Thyroid gland (tissue), 4 donors: Measurements from ENCODE around the gene ALPL.

ENCODE experiments used
- CTCF ChIP-seq, 6 experiments: fragments of 200-600 bp in 3 of 6; fragments of 450-650 bp in 3 of 6; sonication (generic) in 3 of 6; IDR thresholded peaks; one replicate each; pipeline ENCODE4 v1.5.1; 2016 to 2019; ENCODE audit warnings: antibody characterized with exemption in 6 of 6, mild to moderate bottlenecking in 2 of 6, inconsistent platforms in 1 of 6, moderate library complexity in 1 of 6
- POLR2A ChIP-seq, 2 donors: fragments of 450-650 bp; IDR thresholded peaks; one replicate each; pipeline ENCODE4 v1.6.1; 2017; ENCODE audit warnings: antibody characterized with exemption in 2 of 2, mild to moderate bottlenecking in 2 of 2, moderate library complexity in 1 of 2

GRCh38 chr1:21599402-21599801 lies 90.2 kb downstream of the ALPL start:
- TF ChIP-seq CTCF (IDR thresholded peaks at IDR 0.05): no peak
- no peak for TF ChIP-seq POLR2A (IDR thresholded peaks at IDR 0.05)
